Astrocyte of the cerebellum (primary cell): ENCODE measurements around the gene CHST11.

Experiments
- DNase-seq: peaks from one replicate; pipeline ENCODE4 v3.0.0-alpha.2; 2011; ENCODE audit warnings: low read depth
- H3K4me3 ChIP-seq: 2 replicates; pipeline ENCODE4 v1.5.1; 2011; ENCODE audit warnings: mild to moderate bottlenecking, low read depth, low read length, moderate library complexity
- CTCF ChIP-seq: IDR thresholded peaks from 2 replicates; pipeline ENCODE4 v1.5.1; 2012; ENCODE audit warnings: low read length, low read depth, moderate library complexity, mild to moderate bottlenecking; ENCODE audit errors: missing control alignments
- in situ Hi-C: cut with HindIII; loops from 2 replicates; pipeline ENCODE4 v1.10.0; 2017; ENCODE audit warnings: low sequenced_read_pairs

CHST11 gene

GRCh38 chr12:104809251-104809650, 352.5 kb downstream of the CHST11 start:
- no peak overlapping the region for H3K4me3 ChIP-seq
- DNase-seq, result no peak
- in situ Hi-C loops, result no loop called here
- no peak for TF ChIP-seq CTCF

DNA sequence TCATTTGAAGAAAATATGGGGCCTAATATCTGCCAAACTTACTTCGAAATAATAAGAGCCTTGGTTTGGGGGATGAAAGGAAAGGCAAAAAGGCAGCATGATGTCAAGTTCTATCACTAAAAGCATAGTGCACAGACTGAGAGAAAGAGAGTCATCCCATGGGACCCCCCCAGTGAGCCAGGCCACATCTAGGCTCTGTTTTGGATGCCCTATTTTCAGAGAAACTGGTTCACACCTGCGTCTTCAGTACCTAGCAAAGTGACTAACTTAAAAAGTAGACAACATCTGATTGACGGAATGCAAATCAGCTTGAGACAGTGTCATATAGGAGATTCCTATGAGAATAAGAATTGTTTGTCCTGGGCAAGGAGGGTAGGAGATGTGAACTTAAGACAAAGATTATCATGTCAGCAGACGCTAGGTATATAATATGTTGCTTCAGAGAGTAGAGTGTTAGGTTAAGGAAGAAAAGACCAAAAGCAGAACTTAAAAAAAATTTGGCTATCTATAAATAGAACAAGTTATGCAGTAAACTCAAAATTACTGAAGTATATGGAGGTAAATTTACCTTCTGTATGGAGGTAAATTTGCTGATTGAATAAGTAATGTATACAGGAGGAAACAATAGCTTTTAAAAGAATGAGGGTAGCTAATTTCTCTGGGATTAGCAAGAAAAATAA, 353.1 kb downstream of the CHST11 start:
- DNase-seq, result no peak
- H3K4me3 ChIP-seq, result no peak overlapping the region
- no peak for TF ChIP-seq CTCF
- in situ Hi-C loops, result no loop called here
